ENCODE measurements around the gene AQP1.

AQP1 gene

GRCh38 chr7:30911561-30911969, at the start of gene AQP1:
AQP1 (plus strand) TSS chr7:30911853; CDS start chr7:30911910, 57 bp downstream.
- DNase-seq (ENCODE audit: low spot score), result peak; percentile 54

- DNase-seq (ENCODE audit: low spot score), result no peak
Observed at GRCh38 chr7:30862995-30863705, 48.5 kb upstream of the AQP1 start.

GRCh38 chr7:30863706-30864035, 48.0 kb upstream of the AQP1 start:
- DNase-seq (ENCODE audit: low spot score), result peak; percentile 34

GRCh38 chr7:30864101-30864500, 47.6 kb upstream of the AQP1 start:
- DNase-seq (ENCODE audit: low spot score), result no peak

GRCh38 chr7:30865076-30865475, 46.6 kb upstream of the AQP1 start:
- no peak for DNase-seq (ENCODE audit: low spot score)

- DNase-seq (ENCODE audit: low spot score), result no peak
Observed at GRCh38 chr7:30865821-30866220, 45.8 kb upstream of the AQP1 start.

GRCh38 chr7:30866939-30867338, 44.7 kb upstream of the AQP1 start:
- DNase-seq (ENCODE audit: low spot score), result no peak

- DNase-seq (ENCODE audit: low spot score), result no peak
Observed at GRCh38 chr7:30867483-30867882, 44.2 kb upstream of the AQP1 start.

- no peak for DNase-seq (ENCODE audit: low spot score)
Observed at GRCh38 chr7:30869794-30870611, 41.6 kb upstream of the AQP1 start.

GRCh38 chr7:30870821-30871518, 40.7 kb upstream of the AQP1 start:
- no peak for DNase-seq (ENCODE audit: low spot score)

- no peak for DNase-seq (ENCODE audit: low spot score)
Observed at GRCh38 chr7:30871655-30872054, 40.0 kb upstream of the AQP1 start.

- no peak for DNase-seq (ENCODE audit: low spot score)
Observed at GRCh38 chr7:30873207-30873606, 38.4 kb upstream of the AQP1 start.

GRCh38 chr7:30873656-30874055, 38.0 kb upstream of the AQP1 start:
- DNase-seq (ENCODE audit: low spot score), result no peak

- no peak for DNase-seq (ENCODE audit: low spot score)
Observed at GRCh38 chr7:30874656-30875302, 36.9 kb upstream of the AQP1 start.

GRCh38 chr7:30877015-30877769, 34.5 kb upstream of the AQP1 start:
- no peak for DNase-seq (ENCODE audit: low spot score)

- no peak for DNase-seq (ENCODE audit: low spot score)
Observed at GRCh38 chr7:30877993-30878392, 33.7 kb upstream of the AQP1 start.

GRCh38 chr7:30879139-30880124, 32.2 kb upstream of the AQP1 start:
- no peak for DNase-seq (ENCODE audit: low spot score)

- DNase-seq (ENCODE audit: low spot score), result no peak
Observed at GRCh38 chr7:30880125-30880720, 31.4 kb upstream of the AQP1 start.

- DNase-seq (ENCODE audit: low spot score), result no peak
Observed at GRCh38 chr7:30880941-30881340, 30.7 kb upstream of the AQP1 start.

- DNase-seq (ENCODE audit: low spot score), result no peak
Observed at GRCh38 chr7:30881448-30881847, 30.2 kb upstream of the AQP1 start.

Data from AG08396 (cell line).